ENCODE measurements around the gene DYNC1H1.

DNA sequence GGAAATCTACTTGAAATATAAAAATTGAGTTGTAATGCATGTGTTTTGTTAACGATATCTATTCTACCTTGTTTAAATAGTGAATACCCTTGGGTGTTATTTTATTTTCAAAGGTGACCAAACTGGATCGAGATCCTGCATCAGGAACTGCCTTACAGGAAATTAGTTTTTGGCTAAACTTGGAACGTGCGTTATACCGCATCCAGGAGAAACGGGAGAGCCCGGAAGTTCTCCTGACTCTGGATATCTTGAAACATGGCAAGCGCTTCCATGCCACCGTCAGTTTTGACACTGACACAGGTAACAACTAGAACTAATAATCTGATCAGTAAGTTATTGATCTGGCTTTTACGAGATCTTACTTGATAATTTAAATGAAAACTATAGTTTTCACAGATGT, 15.9 kb downstream of the DYNC1H1 start:
- TF ChIP-seq, protein P1, sequence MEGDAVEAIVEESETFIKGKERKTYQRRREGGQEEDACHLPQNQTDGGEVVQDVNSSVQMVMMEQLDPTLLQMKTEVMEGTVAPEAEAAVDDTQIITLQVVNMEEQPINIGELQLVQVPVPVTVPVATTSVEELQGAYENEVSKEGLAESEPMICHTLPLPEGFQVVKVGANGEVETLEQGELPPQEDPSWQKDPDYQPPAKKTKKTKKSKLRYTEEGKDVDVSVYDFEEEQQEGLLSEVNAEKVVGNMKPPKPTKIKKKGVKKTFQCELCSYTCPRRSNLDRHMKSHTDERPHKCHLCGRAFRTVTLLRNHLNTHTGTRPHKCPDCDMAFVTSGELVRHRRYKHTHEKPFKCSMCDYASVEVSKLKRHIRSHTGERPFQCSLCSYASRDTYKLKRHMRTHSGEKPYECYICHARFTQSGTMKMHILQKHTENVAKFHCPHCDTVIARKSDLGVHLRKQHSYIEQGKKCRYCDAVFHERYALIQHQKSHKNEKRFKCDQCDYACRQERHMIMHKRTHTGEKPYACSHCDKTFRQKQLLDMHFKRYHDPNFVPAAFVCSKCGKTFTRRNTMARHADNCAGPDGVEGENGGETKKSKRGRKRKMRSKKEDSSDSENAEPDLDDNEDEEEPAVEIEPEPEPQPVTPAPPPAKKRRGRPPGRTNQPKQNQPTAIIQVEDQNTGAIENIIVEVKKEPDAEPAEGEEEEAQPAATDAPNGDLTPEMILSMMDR (conservative IDR thresholded peaks at IDR 0.05): no peak
- no peak for TF ChIP-seq ZFX (IDR thresholded peaks at IDR 0.05)

Measured in C4-2B (cell line).